DMS153 (cell line): ENCODE results near the gene FCER2.
"Not testable (repeated sequence)": the region's sequence is repeated elsewhere in the genome, so short reads cannot be mapped to it uniquely, and the experiment has no call there.

Source experiments
- DNase-seq: peaks from one replicate; lab custom pipeline; 2025; lab: John Stamatoyannopoulos, UW

The FCER2 gene, protein sequence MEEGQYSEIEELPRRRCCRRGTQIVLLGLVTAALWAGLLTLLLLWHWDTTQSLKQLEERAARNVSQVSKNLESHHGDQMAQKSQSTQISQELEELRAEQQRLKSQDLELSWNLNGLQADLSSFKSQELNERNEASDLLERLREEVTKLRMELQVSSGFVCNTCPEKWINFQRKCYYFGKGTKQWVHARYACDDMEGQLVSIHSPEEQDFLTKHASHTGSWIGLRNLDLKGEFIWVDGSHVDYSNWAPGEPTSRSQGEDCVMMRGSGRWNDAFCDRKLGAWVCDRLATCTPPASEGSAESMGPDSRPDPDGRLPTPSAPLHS

DNA sequence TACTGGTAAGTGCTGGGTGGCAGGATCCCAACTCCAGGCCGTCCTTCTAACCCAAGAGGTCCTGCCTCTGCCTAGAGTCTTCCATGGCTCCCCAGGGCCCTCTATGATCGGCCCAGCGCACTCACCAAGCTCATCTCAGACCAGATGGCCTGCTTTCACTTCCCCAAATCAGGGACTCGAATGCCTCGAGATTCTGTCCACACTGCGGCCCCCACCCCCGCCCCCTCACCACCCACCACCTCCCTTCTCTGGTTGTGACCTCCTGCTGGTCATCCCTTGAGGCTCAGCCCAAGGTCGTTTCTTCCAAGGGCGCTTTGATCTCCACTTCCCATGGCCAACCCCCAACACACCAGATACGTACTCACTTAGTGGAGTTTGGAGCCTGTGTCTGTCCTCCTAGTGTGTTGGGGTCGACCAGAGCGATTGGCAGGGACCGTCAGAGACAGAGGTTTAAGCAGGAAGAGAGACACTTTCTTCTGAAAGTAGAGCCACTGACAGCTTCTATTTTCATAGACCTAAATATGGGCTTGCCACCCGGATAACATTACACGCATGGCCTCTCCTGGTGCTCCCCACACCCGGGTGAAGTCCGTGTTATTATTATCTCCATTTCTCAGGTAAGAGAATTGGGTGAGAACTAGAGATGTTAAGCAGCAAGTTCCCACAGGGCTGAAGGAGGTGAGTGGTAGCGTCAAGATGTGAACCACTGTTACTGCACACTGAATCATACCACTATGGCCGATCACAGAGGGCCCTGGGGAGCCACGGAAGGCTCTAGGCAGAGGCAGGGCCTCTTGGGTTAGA lies at the start of gene FCER2:
Gene FCER2, minus strand, starts transcription at position 478 of the 804 bp plus-strand sequence. CDS start 2,371 bp downstream, outside the sequence.
- no peak for DNase-seq

DNA sequence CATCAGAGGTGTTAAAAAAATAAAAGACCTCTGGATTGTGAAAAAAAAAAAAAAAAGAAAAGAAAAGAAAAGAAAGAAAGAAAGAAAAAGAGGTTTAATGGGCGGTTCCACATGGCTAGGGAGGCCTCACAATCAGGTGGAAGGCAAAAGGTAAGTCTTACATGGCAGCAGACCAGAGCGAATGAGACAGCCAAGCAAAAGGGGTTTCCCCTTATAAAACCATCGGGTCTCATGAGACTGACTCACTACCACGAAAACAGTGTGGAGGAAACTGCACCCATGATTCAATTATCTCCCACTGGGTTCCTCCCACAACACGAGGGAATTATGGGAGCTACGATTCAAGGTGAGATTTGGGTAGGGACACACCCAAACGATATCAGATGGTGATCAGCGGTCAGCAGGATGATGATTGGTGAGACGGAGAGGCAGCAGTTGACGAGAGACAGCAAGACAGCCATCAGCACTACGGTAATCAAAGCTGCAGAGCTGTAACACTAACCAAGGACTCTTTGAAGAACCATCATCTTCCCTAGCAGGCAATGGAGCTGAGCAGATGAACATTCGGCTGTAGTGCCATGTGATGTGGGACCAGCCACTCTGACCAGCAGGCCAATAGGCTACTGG lies 49.3 kb upstream of the FCER2 start:
- DNase-seq = no peak

DNA sequence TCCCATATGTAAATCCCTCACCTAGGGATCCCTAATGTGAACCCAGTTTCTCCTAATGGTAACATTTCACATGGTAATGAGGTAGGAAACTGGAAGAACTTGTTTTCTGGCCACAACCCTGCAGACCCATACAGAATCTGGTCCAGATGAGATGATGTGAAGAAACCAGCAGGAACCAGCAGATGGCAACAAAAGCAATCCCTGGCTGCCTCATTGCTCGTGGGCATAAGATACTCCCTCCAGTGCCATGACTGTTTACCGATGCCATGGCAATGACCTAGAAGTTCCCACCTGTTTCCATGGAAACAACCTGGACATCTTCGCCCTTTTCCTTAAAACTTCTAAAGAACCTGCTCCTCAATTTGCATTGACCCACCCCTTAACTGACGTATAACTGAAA lies 46.8 kb upstream of the FCER2 start:
- DNase-seq = no peak

DNA sequence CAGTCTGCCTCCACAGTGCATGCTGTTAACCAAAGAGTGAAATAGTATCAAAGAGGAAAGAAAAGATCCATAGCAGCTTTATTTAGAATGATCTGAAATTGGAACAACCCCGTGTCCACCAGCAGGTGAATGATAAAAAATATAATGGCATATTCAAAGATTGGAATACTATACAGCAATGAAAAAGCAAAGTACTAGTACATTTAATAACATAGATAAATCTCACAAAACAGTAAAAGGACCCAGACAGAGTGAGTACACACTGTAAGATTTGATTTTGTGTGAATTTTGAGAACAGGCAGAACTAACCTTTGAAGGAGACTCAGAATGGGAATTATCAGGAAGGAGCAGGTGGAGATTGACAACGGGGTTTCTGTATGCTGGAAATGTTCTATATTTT lies 46.2 kb upstream of the FCER2 start:
- no peak for DNase-seq

DNA sequence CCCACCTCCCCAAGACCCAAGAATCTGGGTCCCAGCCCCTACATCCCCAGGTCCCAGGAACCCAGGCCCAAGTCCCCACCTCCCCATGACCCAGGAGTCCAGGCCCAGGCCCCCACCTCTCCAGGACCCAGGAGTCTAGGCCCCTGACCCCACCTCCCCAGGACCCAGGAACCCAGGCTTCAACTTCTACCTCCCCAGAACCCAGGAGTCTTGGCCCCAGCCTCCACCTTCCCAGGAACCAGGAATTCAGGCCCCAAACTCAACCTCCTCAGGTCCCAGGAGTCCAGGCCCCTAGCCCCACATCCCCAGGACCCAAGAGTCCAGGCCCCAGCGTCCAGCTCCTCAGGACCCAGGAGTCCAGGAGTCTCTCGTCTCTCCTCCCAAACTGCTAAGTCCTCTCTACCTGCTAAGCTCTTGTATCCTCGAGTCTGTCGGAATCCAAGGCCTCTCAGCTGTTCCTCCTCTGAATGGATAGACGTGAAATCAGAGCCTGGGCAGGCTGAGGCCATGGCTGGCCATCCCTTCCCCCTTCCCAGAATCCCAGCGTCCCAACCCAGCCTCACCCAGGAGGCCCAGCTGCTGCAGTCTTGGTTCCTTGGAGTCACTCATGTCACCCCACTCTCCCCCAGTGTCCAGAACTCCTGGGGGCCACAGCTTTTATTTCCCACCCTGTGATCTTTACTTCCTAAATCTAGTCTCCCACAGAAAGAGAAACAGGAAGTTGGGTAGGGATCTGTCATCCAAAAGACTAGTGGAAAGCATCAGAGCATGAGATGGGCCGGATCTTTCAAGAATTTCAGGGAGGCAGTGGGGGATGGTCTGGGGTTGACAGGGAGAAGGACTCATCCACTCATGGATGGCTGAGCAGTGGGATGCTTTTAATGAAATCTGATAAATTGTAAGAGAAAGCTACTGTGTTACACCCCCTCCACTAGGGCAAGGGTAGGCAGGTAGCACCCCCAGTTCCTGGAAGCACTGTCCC lies 45.3 kb upstream of the FCER2 start, which contains the start of gene CD209:
Gene CD209, minus strand, starts transcription at position 632 of the 982 bp plus-strand sequence. Its CDS starts 23 bp downstream, at position 609.
- DNase-seq = no peak

DNA sequence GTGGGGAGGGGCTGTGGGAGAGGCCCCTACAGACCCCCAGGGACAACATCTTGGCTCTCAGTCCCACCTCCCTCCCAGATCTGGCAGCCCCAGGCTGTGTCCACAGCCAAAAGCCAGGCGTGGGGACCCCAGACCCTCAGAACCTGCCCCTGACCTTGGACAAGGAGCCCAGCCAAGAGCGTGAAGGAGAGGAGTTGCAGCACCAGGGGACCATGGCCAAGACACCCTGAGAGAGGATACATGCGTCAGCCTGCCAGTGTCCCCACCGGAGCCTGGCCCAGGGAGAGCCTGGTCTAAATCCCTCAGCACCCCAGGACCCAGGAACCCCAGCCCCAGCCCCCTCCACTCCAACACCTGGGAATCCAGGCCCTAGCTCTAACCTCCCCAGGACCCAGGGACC lies 44.4 kb upstream of the FCER2 start:
- DNase-seq = not testable (repeated sequence)

DNA sequence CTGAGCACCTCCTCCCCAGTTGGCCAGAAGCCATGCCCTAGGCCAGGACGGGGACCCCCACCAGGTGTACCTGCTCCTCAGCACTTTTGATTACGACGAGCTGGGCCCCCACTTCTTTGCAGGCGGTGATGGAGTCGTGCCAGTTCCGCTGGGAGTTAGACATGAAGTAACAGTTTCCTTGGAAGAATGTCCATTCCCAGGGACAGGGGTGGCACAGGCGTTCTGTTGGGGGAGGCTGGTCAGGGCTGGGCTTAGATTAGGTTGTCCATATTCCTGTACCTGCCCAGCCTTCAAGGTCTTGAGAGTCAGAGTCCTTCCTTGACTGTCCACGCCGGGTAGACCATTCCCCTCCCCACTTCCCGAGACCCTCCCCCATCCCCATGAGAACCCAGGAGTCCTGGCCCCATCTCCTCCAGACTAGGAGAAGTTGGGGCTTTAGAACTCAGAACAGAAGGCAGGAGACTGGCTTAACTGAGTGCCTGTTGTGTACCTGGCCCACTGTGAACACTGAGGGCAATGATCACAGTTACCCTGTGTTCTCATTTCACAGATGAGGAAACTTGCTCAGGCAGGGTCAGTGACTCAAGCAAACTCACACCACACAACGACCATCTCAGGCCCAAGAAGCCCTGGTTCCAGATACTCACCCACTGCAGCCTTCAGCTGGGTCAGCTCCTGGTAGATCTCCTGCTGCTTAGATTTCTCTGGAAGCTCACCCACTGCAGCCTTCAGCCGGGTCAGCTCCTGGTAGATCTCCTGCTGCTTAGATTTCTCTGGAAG lies 43.1 kb upstream of the FCER2 start:
- no peak for DNase-seq

DNA sequence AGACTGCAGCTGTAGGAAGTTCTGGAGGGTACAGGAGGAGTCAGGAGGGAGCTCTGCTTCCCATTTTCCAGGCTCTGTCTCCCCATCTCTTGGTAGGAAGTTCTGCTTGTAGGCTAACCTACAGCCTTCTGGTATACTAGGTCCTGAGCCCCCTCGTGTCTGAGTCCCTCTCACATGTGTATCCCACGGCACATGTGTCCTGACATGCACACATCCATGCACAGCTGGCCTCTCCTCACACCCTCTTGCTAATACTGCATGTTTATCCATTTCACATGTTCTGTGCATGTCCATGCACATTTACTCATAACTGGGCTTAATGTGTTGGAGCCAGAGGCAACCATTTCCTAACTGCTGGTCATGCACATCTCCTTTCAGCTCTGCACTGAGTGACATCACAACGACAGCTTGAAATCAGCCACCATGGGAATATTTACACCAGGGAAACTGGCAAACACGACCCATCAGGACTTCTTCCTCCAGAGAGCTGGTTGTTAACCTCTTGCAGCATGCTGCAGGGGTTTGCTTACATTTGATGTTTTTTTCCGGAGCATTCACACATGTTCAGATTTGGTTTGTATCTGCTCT lies 42.4 kb upstream of the FCER2 start:
- DNase-seq = no peak

DNA sequence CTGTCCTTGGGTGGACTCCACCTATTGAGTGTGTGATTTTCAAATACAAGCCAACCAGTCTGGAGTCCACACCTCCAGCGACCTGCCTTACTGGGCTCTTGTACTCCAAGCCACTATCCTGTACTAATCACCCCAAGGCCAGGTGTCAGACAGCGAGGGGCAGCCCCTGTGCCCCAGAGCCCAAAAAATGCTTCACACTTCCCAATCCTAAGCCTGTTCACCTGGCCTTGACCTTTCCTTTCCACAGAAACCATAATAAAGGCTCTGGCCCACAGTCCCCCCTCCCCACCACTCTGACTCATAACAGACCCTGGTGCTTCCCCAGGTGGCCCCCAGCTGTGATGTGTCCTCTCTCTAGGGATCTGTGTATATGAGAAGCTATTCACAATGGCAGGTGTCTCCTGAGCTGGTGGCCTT lies 41.5 kb upstream of the FCER2 start:
- no peak for DNase-seq

DNA sequence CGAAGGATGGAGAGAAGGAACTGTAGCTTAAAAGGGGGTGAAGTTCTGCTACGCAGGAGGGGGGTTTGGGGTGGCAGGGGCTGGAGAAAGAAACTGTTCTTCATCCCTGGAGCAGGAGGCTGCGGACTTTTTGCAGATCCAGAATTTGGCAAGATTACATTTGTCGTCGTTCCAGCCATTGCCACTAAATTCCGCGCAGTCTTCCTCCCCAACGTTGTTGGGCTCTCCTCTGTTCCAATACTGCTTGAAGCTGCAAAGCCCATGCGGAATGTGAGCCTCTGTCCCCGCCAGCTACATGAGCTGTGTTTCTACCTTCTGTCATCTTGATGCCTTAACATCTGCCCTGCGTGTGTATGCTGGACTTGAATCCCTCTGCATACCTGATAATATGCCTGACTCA lies 41.1 kb upstream of the FCER2 start:
- no peak for DNase-seq

DNA sequence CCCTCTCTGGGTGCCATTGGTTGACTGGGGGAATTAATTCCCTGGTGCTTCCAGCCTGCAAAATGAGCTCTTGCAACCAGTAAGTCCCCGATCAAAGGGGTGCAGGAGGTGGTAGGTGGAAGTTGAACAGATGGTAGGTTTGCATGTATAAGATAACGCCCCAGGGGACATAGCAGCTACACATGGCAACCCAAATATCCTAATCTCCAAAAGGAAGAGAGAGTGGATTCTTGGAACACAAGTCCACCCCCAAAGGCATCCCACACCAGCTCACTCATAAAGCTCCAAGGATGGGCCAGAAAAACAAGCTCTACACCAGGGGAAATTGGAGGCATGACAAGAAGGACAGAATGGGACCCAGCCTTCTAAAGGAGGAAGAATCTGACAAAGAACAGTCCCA lies 40.6 kb upstream of the FCER2 start:
- DNase-seq = no peak

DNA sequence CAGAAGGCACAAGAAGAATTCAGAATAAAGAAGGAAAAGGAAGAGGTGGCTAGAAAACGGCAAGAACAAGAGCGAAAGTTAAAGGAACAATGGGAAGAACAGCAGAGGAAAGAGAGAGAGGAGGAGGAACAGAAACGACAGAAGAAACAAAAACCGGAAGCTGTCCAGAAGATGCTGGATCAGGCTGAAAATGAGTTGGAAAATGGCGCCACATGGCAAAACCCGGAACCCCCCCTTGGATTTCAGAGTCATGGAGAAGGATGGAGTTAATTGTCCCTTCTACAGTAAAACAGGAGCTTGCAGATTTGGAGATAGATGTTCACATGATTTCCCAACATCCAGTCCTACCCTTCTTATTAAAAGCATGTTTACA lies 38.7 kb upstream of the FCER2 start:
- no peak for DNase-seq

DNA sequence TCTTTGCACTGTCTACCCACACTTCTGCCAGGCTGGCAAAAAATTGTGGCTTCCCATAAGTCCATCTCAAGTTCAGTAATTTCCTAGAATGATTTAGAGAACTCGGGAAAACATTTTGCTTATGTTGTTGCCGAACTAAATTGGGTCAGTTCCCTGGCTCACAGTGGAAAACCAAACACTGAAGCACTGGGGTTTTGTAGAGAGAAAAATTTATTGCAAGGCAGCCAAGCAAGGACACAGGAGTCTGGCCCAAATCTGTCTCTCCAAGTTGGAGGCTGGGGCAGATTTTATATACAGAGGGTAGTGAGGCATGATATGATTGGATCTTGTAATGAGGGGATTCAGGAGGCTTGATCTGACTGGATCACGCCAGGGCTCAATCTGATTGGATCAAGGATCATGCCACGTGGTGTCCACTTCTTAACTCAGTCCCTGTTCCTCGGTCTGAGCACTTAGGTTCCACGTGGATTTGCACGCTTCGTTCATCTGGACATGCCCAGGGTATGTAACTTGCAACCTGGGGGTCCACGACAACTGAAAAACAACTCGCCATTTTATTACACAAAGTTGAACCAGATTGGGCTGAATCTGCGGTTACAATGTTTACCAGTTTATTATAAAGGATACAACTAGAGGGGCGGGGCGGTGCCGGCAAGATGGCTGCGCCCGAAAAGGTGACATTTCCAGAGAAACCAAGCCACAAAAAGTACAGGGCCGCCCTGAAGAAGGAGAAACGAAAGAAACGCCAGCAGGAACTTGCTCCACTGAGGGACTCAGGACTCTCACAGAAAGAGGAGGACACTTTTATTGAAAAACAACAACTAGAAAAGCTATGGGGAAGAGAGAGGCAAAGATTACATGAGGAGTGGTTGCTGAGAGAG lies 38.1 kb upstream of the FCER2 start:
- no peak for DNase-seq

DNA sequence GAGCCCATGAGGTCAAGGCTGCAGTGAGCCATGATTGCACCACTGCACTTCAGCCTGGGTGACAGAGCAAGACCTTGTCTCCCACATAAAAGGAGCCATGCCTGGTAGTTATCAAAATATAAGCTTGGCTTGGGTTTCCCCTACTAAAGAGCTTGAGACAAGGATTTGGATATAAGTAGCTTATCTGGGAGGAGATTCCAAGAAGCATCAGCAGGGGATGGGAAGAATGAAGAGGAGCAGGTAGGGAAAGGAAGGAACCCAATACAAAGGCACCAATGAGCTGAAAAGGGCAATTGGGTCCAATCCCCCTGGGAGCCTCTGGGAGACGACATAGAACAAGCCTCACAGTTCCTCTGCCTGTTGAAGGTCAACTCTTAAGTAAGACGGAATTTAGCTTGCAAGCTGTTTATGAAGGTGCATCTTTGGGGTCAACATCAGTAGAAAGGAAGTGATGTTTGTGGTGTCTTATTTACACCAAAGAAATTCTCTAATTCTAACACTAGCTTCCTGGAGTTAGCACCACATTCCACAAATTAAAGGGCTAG lies 37.4 kb upstream of the FCER2 start:
- no peak for DNase-seq

DNA sequence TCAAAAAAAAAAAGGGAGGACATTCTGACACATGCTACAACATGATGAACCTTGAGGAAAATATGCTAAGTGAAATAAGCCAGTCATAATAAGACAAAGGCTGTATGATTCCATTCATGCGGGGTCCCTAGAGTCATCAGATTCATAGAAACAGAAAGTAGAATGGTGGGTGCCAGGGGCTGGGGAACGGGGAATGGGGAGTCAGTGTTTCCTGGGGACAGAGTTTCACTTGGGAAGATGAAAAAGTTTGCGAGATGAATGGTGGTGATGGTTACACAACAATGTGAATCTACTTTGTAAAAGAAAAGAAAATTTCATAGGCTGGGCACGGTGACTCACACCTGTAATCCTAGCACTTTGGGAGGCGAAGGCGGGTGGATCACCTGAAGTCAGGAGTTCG lies 36.1 kb upstream of the FCER2 start:
- no peak for DNase-seq

DNA sequence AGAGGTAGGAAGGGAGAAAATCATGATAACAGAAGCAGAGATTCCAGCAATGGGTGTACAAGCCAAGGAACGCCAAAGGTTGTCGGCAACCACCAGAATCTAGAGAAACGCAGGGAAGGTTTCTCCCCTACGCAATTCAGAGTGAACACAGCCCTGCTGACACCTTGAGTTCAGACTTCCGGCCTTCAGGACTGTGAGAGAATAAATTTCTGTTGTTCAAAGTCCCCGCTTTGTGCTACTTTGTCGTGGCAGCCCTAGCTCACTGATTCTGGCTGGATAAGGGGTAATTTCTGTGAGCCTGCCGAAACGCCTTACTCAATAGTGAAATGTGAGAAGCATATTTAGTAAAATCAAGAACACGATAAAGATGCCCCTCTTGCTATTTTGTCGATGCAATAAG lies 35.3 kb upstream of the FCER2 start:
- DNase-seq = no peak

DNA sequence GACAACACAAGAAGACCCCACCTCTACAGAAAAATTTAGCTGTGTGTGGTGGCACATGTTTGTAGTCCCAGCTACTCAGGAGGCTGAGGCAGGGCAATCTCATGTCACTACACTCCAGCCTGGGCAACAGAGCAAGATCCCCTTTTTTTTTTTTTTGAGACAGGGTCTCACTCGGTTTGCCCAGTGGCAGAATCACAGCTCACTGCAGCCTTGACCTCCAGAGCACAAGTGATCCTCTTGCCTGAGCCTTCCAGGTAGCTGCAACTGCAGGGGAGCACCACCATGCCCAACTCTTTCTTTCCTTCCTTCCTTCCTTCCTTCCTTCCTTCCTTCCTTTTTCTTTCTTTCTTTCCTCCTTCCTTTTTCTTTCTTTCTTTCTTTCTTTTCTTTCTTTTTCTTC lies 34.2 kb upstream of the FCER2 start:
- no peak for DNase-seq

DNA sequence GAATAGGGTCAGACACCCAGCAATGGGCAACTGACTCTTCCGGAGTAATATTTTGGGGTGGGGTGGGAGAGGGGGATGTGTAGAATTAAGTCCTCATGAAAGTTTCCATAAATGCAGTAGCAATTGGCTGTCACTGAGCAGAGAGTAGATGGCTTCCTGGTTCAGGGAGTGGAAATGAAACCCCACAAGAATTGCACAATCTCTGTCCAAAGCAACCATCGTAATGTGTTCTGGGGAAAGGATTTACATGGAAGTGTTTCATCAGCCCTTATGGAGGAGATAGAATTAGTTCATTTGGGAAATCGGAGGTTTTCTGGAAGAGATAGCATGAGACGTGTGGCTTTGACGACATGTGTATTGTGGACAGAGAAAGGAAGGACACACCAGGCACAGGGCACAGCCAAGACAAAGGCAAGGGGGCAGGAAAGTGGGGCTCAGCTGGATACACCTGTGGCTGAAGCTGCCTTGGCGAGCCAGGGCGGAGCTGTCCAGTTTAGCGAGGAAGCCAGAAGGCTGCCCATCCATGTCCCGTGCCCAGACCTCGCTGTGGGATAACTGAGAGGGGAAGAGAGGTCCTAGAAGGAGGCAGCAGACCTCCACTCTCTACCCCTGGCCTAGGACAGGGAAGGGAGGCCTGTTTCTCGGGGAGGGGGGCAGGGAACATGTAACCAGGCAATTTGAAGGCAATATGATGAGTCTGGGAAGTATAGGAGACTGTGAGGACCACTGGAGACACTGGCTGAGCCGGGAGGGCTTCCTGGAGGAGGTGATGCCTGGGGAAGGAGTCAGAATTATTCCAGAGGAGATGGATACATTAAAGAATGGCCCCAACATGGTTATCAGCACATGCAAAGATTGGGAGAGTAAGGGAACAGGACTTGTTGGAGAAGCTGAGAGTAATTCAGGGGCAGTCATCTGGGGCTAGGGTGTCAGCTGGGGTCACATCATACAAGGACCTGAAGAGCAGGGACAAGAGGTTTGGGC lies 32.6 kb upstream of the FCER2 start:
- DNase-seq = no peak
